Sigmoid colon (tissue), 7 donors: ENCODE measurements around the gene SETD3. TPM values are rescaled to one million over a fixed set of nuclear protein-coding genes. Genes with fewer than 3 reads are reported as not detected.

Experiments used
- DNase-seq: peaks from one replicate; pipeline ENCODE4 v3.0.0-alpha.2; 2019
- H3K27ac ChIP-seq, 4 donors: fragments of 200-600 bp; sonication (generic); one replicate each; pipeline ENCODE4 v1.5.1; 2016 to 2019; ENCODE audit warnings: mild to moderate bottlenecking in 1 of 4
- H3K27me3 ChIP-seq, 3 donors: fragments of 200-600 bp; sonication (generic); one replicate each; pipeline ENCODE4 v1.5.1; 2019; ENCODE audit warnings: mild to moderate bottlenecking in 1 of 3
- H3K36me3 ChIP-seq, 4 donors: fragments of 200-600 bp; sonication (generic); one replicate each; pipeline ENCODE4 v1.5.1; 2016 to 2019
- H3K4me1 ChIP-seq, 4 donors: fragments of 200-600 bp; sonication (generic); one replicate each; pipeline ENCODE4 v1.5.1; 2017 to 2019
- H3K4me3 ChIP-seq, 4 donors: fragments of 200-600 bp; sonication (generic); one replicate each; pipeline ENCODE4 v1.5.1; 2017 to 2019; ENCODE audit warnings: mild to moderate bottlenecking in 2 of 4, moderate library complexity in 1 of 4
- H3K9me3 ChIP-seq, 4 donors: fragments of 200-600 bp in 3 of 4; sonication (generic) in 3 of 4; one replicate each; pipeline versions ENCODE4 v1.5.1 to v1.6.1; 2013 to 2019
- EP300 ChIP-seq, 4 donors: sonication (generic); formaldehyde crosslinking; IDR thresholded peaks; one replicate each; pipeline ENCODE4 v1.6.1; 2017; ENCODE audit warnings: antibody characterized with exemption in 4 of 4
- POLR2A ChIP-seq, 2 donors: fragments of 450-650 bp; IDR thresholded peaks; one replicate each; pipeline ENCODE4 v1.6.1; 2016; ENCODE audit warnings: antibody characterized with exemption in 2 of 2, mild to moderate bottlenecking in 2 of 2, moderate library complexity in 2 of 2
- POLR2AphosphoS5 ChIP-seq, 4 donors: sonication (generic); formaldehyde crosslinking; IDR thresholded peaks; one replicate each; pipeline ENCODE4 v1.6.1; 2017; ENCODE audit warnings: antibody characterized with exemption in 4 of 4
- WGBS, 2 donors: extraction: QIAGEN DNeasy Blood & Tissue Kit; methylation state at CpG; one replicate each; pipeline ENCODE4 v1.1.7; 2013; 5-methylcytosine and 5-hydroxymethylcytosine counted together
- intact Hi-C: fragments of 100-400 bp; cut with DNase I; formaldehyde crosslinking; loops from one replicate; pipeline ENCODE4 v1.15.1; 2023
- polyA plus RNA-seq, 3 donors: library from polyadenylated mRNA; stranded (reverse); fragments of 200-250 nt; gene quantifications; one replicate each; pipeline ENCODE4 v1.2.3, GENCODE V29; 2013
- total RNA-seq, 4 donors: library from RNA; depleted of rRNA; stranded (reverse); fragments of >200 nt; gene quantifications; one replicate each; pipeline ENCODE4 v1.1.0, GENCODE V29; 2016
- TF ChIP-seq, protein P1 (sequence below), 4 experiments: fragments of 450-650 bp in 3 of 4; fragments of 200-600 bp in 1 of 4; IDR thresholded peaks; one replicate each; pipeline ENCODE4 v1.5.1; 2016 to 2019; ENCODE audit warnings: antibody characterized with exemption in 4 of 4, mild to moderate bottlenecking in 3 of 4, moderate library complexity in 2 of 4
- donor health status: healthy with polysubstance abuse.
- donor health status: Bipolar disorder and iron deficiency.
- donor health status: healthy.

Gene SETD3
- total and polyA plus RNA-seq, 7 donors: 34.6 to 164 (median 130) TPM

DNA sequence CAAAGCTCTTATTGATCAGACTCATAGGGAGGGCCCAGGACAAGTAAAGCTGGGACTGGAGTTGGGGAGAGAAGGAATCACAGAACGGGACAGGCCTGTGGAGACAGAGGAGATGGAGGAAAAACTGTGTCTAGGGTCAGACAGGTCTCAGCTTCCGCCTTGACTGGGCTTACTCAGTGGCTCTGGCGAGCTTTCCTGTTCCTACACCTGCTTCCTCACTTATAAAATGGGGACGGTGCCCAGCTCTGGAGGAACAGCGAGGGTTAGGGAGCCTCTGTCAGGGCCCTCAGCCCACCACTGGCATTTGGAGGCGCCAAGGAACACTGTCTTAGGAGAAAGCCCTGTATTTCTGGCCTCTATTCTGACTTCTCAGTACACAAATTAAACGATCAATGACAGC lies 34.7 kb downstream of the SETD3 start:
- Histone ChIP-seq H3K9me3 (no peaks in the 10 kb centered on the region), H3K27me3 (no peaks in the 10 kb centered on the region), H3K36me3 (peaks cover 7 to 75% (median 13%) of the 10 kb centered on the region in 4 donors), H3K4me3 (no peak overlapping the region), H3K27ac (no peak overlapping the region), H3K4me1 (no peaks in the 10 kb centered on the region)
- TF ChIP-seq POLR2AphosphoS5 (IDR thresholded peaks at IDR 0.05): no peak
- TF ChIP-seq POLR2A (IDR thresholded peaks at IDR 0.05): no peak
- TF ChIP-seq EP300 (IDR thresholded peaks at IDR 0.05): no peak
- TF ChIP-seq, protein P1, sequence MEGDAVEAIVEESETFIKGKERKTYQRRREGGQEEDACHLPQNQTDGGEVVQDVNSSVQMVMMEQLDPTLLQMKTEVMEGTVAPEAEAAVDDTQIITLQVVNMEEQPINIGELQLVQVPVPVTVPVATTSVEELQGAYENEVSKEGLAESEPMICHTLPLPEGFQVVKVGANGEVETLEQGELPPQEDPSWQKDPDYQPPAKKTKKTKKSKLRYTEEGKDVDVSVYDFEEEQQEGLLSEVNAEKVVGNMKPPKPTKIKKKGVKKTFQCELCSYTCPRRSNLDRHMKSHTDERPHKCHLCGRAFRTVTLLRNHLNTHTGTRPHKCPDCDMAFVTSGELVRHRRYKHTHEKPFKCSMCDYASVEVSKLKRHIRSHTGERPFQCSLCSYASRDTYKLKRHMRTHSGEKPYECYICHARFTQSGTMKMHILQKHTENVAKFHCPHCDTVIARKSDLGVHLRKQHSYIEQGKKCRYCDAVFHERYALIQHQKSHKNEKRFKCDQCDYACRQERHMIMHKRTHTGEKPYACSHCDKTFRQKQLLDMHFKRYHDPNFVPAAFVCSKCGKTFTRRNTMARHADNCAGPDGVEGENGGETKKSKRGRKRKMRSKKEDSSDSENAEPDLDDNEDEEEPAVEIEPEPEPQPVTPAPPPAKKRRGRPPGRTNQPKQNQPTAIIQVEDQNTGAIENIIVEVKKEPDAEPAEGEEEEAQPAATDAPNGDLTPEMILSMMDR (IDR thresholded peaks at IDR 0.05): no peak
- 90 to 91% methylated on average over 7 of the region's 7 CpGs for WGBS, 2 donors
- intact Hi-C loops: no loop called here
- DNase-seq: no peak

GRCh38 chr14:99441918-99442317 lies 38.7 kb downstream of the SETD3 start:
- H3K9me3 ChIP-seq: no peaks in the 10 kb centered on the region
- peaks cover 0 to 66% (median 3%) of the 10 kb centered on the region in 4 donors for H3K36me3 ChIP-seq
- no peak for DNase-seq
- intact Hi-C loops: no loop called here
- no peak overlapping the region for H3K4me3 ChIP-seq
- H3K27me3 ChIP-seq: no peaks in the 10 kb centered on the region
- H3K27ac ChIP-seq: no peak overlapping the region
- 80 to 95% methylated on average over 7 of the region's 7 CpGs for WGBS, 2 donors
- TF ChIP-seq POLR2A (IDR thresholded peaks at IDR 0.05) (no peak), POLR2AphosphoS5 (IDR thresholded peaks at IDR 0.05) (no peak), EP300 (IDR thresholded peaks at IDR 0.05) (no peak)
- TF ChIP-seq, protein P1 (IDR thresholded peaks at IDR 0.05): no peak
- peaks cover 0 to 4% (median under 1%) of the 10 kb centered on the region in 4 donors for H3K4me1 ChIP-seq

DNA sequence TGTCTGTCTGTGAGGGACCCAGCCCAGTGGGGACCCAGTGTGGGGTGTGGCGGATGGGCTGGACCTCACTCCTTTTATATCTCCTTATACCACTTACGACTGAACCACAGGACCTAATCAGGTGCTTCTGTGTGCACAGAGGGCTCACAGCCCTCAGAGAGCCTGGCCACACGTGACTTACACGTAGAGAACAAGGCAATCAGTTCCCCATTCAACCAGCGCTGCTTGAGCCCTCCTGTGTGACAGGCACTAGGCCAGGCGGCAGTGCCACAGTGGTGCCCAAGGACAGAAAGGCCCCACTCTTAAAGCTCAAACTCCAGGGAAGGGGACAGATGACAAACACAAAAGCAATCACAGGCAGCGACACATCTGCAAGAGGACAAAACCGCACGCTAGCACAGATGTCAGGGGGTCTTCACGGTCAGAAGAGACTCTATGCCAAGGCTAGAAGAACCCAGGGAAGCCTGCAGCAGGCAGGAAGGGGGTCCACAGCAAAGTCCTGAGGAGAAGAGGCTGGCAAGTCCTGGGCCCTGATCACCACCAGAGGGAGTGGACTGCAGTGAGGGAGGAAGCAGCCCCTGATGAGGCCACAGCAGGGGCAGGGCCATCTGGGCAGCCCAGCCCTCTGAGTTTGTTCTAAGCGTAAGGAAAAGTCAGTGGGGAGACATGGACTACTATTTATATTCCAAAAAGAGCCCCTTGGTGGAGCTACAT lies 39.3 kb downstream of the SETD3 start:
- no peak overlapping the region for H3K4me3 ChIP-seq
- H3K27me3 ChIP-seq: no peaks in the 10 kb centered on the region
- intact Hi-C loops: no loop called here
- H3K9me3 ChIP-seq: no peaks in the 10 kb centered on the region
- H3K36me3 ChIP-seq: peaks cover 0 to 60% (median under 1%) of the 10 kb centered on the region in 4 donors
- peaks cover 0 to 10% (median 1%) of the 10 kb centered on the region in 4 donors for H3K4me1 ChIP-seq
- H3K27ac ChIP-seq: no peak overlapping the region
- DNase-seq: no peak
- WGBS, 2 donors: 94 to 95% methylated on average over 11 of the region's 11 CpGs
- no peak for TF ChIP-seq POLR2A (IDR thresholded peaks at IDR 0.05)
- TF ChIP-seq, protein P1 (IDR thresholded peaks at IDR 0.05): no peak
- TF ChIP-seq EP300 (IDR thresholded peaks at IDR 0.05): no peak
- TF ChIP-seq POLR2AphosphoS5 (IDR thresholded peaks at IDR 0.05): no peak

DNA sequence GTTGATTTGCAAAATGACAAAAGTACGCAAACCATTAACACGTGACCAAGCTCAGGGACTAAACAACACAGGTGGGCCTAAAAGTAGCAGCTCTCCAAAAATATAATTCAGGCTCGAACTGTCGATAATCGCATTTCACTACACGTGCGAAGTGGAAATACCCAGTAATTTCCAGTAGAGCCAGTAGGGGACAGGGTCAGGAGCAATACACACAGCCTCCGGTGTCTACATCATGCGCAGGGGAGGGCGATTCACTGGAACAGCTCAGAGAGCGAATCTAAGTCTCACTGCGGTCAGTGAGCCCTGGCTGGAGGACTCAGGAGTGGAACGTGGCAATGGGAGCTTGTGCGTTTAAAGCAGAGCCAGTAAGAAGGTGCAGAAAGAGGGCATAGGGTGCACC lies 40.4 kb downstream of the SETD3 start:
- WGBS, 2 donors: 89 to 93% methylated on average over 14 of the region's 14 CpGs
- no peaks in the 10 kb centered on the region for H3K27me3 ChIP-seq
- no peaks in the 10 kb centered on the region for H3K9me3 ChIP-seq
- TF ChIP-seq, protein P1 (IDR thresholded peaks at IDR 0.05): no peak
- no peak for TF ChIP-seq POLR2AphosphoS5 (IDR thresholded peaks at IDR 0.05)
- no peak for TF ChIP-seq POLR2A (IDR thresholded peaks at IDR 0.05)
- no peak for TF ChIP-seq EP300 (IDR thresholded peaks at IDR 0.05)
- H3K4me3 ChIP-seq: no peak overlapping the region
- peaks cover 0 to 13% (median 1%) of the 10 kb centered on the region in 4 donors for H3K4me1 ChIP-seq
- intact Hi-C loops: no loop called here
- H3K36me3 ChIP-seq: peaks cover 0 to 51% (median 0%) of the 10 kb centered on the region in 4 donors
- no peak overlapping the region for H3K27ac ChIP-seq
- no peak for DNase-seq
